Measurements from ENCODE around the gene KCTD4.
"Not testable (repeated sequence)": the region's sequence is repeated elsewhere in the genome, so short reads cannot be mapped to it uniquely, and the experiment has no call there.

The KCTD4 gene

DNA sequence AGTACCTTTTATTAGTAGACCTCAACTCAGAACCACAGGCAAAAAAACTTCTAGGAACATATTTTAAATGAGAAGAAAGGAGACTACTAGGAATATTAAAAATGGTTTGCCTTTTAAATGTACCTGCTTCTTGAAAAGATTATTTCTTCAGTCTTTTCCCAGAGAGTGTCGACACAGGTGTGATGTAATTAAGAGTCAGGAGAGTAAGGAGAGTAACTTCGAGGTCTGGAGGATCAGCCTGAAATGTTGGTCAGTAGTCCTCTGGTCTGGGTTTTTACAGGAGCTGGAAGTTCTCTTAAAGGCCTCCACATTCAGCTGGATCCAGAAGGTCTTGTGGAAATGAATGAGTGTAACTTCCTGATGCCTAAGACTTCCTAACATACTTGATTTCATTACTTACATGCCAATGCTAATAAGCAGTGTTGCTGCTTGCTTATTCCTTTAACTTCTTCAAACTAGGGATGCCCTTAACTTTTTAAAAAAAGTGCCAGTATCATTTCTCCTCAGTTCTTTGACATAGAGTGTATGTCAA lies at the start of gene KCTD4:
Gene KCTD4 (minus strand): TSS at position 345 of the 532 bp plus-strand sequence. CDS start 6,478 bp downstream, outside the sequence.
- no peak for DNase-seq (ENCODE audit: low read depth)

DNA sequence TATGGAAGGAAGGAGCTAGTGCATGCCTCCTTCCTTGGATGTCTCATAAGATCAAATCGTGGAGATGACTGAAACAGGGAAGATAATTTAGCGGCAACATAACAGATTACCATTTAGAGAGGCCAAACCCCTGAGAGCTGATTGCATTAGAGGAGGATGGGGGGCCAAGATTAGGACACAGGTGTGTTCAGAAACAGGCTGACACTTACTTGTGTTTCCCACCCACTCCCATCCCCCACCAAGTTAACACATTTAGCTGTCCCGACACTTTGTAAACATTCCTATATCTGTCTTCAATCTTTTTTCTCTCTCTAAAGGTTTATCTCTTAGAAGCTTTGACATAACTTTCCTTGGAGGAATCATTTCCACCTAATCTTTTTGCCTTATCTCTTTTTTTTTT lies 48.8 kb upstream of the KCTD4 start:
- no peak for DNase-seq (ENCODE audit: low read depth)

DNA sequence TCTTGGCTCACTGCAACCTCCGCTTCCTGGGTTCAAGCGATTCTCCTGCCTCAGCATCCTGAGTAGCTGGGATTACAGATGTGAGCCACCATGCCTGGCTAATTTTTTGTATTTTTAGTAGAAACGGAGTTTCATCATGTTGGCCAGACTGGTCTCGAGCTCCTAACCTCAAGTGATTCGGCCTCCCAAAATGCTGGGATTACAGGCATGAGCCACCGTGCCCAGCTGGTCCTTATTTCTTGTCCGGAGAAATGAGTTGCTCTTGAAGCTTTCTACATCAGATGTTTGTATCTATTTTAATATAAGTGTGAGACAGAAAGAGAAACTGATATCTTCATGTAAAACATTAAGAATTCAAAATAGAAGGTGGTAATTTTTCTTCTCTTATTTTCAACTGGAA lies 43.9 kb upstream of the KCTD4 start:
- not testable (repeated sequence) for DNase-seq (ENCODE audit: low read depth)

DNA sequence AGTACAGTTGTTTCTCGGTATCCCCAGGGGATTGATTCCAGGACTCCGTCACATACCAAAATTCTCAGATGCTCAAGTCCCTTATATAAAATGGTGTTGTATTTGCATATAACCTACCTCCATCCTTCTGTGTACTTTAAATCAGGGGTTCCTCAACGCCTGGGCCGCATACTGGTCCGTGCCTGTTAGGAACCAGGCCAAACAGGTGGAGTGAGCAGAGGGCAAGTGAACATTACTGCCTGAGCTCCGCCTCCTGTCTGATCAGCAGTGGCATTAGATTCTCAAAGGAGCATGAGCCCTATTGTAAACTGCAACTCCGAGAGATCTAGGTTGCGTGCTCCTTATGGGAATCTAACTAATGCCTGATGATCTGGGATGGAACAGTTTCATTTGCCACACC lies 42.2 kb upstream of the KCTD4 start:
- no peak for DNase-seq (ENCODE audit: low read depth)

DNA sequence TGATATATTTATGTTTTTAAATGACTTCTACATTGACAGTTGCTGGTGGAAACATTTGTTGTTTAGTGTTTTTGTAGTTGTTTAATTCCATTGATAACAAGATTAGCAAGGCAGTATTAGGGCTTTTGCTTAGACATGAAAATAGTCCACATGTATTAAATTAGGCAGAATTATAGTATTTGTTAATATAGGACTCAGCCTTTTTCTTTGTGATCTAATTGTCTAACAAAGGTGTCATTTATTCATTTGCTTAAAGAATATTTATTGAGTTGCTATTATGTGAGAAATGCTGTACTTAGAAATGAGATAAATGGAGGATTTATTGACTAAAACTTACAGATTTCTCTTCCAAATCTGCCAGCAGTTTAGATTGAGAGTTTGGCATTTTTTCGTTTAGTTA lies 41.7 kb upstream of the KCTD4 start:
- no peak for DNase-seq (ENCODE audit: low read depth)

DNA sequence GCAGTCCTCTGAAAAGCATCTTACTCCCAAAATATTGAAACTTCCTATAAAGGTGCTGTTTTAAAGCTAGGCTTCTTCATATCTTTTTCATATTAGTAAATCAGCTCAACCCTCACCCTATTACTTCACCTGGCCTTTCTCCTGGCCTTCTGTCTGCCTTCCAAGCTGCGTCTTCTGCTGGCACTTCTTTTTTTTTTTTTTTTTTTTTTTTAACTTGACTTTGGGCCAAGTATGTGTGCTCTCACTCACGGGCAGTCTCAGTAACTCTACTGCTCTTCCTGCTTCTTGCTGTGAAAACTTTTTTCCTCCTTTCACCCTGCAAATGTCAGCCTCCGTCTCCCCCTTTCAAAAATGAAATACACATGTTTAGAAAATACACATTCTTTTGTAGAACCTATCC lies 41.2 kb upstream of the KCTD4 start:
- peak; percentile 45 for DNase-seq (ENCODE audit: low read depth)

DNA sequence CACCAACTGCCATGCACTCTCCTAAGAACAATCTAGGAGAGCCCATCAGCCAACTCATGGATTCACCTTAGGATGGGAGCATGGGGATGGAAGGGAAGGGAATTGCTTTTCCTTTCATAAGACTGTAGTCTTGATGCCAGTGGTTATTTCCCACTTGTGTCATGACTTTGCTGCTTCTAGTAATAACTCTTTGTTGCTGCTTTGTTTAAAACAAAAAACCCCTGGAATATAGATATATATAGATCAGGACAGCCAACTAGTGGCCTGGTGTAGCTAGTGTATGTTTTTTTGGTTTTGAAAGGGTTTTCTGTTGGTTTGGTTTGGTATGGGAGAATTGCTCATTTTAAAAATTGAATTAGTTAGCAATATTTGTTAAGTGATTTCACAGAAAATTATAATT lies 39.3 kb upstream of the KCTD4 start:
- DNase-seq (ENCODE audit: low read depth) = no peak

DNA sequence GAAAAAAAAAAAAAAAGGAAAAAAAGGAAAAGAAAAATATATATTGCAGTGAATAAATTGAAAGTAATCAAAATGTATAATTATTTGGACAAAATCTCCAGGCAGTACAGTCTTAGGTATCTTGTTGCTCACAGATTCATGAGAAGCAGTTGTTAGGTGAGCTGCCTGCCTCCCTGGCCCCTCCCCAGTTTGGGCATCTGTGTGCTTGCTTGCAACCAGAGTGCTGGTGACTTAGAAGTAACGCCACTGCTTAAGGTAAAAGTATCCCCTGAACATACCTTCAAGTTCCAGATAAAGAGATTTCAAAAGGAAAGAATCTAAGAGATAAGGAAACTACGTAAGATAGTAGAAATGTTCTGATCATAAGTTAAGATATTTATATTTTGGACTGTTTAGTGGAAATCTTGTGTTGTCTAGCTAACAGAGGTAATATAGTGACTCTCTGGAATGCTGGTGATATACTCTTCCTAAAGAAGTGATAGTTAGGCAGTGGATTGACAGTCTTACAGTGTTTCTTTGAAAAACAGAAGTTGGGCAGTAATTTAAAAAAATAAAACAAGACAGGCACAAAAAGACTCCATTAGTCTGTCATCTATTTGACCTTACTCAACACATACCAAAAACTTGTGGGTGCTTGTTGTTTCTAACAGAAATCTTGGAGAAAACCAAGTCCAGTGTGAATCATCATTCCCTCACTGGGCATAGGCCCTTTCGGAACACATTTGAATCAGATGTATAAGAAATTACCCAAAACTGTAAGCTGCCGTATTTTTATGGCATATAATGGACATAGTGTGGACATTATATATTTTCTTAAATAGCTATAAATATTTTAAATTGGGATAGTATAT lies 38.3 kb upstream of the KCTD4 start:
- DNase-seq (ENCODE audit: low read depth) = peak; percentile 34

DNA sequence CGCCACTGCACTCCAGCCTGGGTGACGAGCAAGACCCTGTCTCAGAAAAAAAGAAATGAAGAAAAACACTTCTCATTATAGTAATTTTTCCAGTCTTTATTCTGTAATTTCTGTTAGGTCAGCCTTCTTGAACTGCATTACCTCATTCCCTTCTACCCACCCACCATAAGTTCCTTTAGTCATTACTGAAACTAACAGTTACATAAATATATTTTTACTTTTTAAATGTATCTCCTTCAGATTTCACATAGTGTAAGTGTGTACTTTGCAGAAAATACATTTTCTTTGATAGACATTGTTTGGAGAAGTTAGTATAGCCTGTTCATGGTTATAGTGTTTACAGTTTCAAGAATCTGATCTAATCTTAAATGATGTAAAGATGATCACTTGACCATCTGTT lies 31.7 kb upstream of the KCTD4 start:
- no peak for DNase-seq (ENCODE audit: low read depth)

DNA sequence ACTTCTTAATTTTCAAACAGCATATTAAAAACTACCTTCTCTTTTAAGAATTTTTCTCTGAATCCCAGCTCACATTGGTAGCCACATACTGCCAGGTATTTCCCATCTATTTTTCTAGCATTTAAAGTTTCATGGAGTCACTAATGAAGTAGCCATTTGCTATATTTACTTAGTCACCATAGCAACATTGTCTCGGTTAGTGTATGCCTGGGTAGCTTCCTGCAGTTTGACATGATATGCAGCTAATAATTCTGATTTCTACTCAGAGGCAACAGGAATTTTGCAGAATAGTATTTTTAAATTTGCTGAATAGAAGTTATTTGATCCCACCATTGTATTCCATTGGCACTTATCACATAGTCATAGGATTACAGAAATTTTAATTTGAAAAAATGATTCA lies 30.9 kb upstream of the KCTD4 start:
- DNase-seq (ENCODE audit: low read depth) = peak; percentile 39

DNA sequence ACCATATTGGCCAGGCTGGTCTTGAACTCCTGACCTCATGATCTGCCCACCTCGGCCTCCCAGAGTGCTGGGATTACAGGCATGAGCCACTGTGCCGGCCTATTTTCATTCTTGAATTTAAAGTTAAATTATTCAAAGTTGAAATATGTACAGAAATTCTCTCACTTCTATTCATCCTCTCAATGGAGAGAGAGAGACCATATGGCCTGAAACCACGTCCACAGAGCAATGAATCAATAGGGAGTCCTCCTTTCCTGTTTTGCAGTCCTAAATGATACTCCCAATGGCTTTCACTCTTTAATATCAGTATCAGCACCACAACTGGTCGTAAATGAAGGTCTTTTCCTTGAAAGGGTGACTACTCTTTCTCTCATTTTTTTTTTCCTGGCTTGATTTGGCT lies 30.5 kb upstream of the KCTD4 start:
- no peak for DNase-seq (ENCODE audit: low read depth)

DNA sequence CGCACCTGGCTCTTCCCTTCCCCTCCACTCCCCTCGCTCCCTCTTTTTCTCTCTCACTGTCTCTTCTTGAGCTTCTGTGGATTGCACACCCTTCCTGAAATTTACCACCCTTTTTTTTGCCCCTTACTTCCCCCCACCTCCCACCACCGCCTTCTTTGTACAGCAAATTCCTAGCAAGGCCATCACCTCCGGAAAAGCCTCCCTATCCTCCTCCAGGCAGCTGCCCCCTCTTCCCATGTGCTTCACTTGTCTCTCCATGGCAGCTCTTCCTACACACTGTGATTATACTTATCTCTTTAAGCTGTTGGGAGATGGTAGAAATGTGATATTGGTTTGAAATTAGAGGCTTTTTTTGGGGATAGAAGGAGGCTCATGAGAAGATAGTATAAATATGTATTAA lies 28.3 kb upstream of the KCTD4 start:
- DNase-seq (ENCODE audit: low read depth) = no peak

DNA sequence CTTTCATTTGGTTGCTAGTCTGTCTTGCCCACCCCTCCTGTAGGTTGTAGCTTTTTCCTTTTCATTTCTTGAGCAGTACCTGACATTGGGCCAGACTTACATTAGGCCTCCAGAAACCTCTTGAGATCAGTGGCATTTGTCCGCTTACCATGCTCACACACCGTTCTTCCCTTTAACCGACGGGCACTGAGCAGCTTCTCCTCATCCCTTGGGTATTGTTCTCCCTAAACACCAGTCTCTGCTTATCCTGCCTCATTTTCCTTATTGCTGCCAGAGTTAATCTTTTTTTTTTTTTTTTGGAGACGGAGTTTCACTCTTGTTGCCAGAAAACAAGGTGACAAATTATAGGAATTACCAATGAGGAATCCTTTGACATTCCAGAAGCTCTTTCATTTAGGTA lies 27.2 kb upstream of the KCTD4 start:
- no peak for DNase-seq (ENCODE audit: low read depth)

DNA sequence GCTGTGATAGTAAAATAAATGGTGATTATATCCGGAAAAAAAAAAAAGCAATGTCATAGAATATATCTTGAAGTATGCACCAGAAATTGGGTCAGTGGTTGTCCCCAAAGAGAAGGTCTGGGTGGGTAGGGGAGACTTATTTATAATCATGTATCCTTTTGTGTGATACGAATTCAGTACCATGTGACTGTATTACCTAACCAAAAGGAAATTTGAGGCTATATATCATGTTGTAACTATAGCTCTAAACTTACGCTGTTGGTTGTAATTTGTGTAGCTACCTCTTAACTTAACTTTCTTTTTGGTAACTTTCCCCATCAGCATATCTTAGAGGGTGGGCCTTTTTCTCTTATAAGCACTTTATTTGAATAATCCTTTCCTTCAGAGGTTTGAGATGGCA lies 25.2 kb upstream of the KCTD4 start:
- no peak for DNase-seq (ENCODE audit: low read depth)

DNA sequence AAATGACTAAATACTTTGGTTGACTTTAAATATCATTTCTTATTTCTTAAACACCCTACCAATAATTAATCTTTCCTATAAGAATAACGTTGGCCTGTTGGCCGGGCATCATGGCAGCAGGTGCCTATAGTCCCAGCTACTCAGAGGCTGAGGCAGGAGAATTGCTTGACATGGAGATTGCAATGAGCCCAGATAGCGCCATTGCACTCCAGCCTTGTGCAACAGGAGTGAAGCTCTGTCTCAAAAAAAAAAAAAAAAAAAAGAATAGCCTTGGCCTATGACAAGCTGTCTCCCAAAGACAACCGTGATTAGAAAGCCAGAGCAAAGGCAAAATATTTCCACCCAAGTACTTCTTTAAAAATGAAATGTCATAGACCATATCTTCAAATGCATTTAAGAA lies 24.5 kb upstream of the KCTD4 start:
- no peak for DNase-seq (ENCODE audit: low read depth)

DNA sequence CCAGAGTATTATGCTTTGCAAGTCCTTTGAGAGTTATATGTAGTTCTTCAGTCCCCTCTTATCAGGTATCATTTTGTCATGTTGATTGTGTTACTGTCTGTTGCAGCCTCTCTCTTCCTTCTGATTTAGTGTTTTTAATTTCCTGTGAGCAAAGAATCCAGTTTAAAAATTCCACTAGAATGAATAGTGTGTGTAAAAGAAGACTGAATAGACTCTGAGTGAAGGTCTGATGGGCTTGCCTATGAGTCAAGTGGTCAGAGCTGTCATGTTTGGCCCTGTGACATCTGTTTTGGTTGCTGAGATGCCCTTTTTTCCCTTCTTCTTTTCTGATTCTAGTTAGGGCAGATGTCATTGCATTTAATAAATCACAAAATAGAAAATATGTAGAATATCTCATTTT lies 23.3 kb upstream of the KCTD4 start:
- DNase-seq (ENCODE audit: low read depth) = no peak

DNA sequence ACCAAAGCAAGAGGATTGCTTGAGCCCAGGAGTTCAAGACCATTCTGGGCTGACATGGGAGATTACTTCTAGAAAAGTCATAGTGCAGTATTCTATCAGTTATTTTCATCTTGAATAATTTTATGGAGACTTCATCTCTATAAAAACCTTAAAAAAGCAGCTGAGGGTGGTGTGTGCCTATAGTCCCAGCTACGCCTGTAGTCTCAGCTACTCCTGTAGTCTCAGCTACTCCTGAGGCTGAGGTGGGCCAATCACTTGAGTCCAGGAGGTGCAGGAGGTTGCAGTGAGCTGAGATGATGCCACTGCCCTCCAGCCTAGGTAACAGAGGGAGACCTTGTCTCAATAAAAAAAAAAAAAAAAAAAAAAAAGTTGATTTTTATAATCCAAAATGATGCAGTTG lies 22.1 kb upstream of the KCTD4 start:
- DNase-seq (ENCODE audit: low read depth) = no peak

DNA sequence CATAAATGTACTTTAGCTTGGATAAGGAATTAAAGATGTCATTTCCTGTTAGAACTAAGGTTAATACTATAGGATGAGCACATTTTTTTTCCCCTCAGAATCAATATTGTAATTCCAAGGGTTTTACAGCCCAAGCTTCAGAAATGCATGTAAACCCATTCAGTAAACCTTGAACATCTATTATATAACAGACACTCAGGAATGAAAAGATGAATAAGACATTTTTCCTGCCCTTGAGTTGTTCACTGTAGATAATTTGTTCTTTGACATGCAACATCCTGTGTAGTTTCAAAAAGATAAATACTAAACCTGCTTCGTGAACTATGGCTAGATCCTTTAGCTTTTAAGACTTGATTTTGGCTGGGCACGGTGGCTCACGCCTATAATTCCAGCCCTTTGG lies 21.7 kb upstream of the KCTD4 start:
- DNase-seq (ENCODE audit: low read depth) = no peak

DNA sequence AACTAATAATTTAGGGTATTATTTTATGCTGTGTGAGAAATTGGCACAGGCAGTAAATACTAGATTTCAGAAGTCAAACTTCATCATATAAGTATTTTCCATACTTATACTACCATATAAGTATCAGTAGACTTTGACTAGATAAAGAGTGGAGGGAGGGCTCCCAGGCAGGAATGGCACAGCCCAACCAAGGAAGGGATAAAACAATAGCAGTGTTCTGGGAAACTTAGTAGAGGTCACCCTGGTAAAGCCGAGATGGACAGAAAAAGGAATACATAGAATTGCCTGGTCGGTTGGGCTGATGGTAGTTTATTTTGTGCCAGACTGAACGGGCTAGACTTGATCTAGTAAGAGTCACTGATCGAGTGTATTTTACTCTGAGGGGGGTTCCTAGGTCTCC lies 19.6 kb upstream of the KCTD4 start:
- DNase-seq (ENCODE audit: low read depth) = no peak

DNA sequence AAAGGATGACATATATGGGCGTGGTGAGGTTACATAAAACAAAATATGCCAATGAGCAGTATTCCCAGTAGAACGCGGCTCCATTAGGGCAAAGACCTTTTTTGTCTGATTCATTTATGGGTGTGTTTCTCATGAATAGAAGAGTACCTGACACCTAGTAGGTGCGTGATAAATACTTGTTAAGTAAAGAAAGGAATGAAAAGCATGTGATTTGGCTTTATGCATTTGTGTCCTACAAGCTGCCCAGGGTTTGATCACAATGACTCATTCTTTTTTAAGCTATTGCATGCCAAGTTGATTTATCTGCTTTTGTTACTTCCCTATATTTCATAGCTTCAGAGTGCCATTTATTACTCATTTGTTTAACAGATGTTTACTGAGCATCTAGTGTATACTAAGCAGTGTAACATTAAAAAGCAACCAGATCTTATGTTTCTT lies 19.1 kb upstream of the KCTD4 start:
- peak; percentile 33 for DNase-seq (ENCODE audit: low read depth)

DNA sequence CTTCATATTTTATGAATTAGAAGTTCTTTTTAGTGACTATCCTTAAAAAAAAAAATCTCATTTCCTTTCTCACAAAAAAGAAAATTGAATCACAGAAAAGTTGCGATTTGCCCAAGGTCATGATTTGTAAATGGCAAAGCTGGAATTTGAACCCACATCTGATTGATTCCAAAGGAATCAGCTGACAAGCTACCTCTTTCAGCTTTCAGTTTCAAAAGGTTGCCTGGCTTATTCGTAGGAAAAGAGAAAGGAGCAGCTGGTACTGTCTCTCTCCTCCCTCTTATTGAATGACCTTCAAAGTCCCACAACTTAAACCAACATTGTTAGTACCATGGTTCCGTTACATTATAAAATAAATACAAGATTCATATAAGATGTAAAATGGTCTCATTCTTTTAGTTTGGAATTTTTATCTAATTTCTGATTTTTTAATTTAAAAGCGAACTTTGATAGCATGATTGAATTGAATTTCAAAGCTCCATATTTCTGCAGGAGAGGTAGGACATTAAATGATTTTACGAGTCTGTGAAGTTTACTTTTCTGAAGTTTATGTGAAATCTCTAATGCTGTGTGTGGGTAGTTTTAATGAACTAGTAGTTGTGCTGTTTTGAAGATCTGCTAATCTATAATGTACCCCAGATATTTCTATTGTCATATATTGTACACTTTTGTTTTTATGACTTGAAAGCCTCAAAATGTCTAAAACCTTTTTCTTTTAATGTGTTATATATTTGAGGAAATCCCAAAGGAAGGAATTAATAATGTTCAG lies 18.5 kb upstream of the KCTD4 start:
- DNase-seq (ENCODE audit: low read depth) = no peak

DNA sequence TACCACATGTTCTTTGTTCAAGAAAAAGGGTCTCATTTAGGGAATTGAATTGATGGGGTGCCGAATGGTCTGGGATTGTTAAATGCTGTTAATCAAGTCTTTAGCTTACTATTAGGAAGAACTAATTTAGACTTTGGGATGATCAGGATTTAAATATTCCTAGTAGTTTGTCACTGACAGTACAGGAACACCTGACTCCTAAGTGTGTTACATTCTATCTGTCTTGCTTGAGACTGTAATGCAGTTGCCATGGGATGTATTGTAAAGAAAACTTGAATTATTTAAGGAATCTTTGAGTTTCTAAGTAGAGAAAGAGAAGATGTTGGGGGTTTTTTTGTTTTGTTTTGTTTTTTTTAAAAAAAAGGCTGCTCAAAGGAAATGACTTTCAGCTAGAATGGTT lies 17.8 kb upstream of the KCTD4 start:
- DNase-seq (ENCODE audit: low read depth) = no peak

DNA sequence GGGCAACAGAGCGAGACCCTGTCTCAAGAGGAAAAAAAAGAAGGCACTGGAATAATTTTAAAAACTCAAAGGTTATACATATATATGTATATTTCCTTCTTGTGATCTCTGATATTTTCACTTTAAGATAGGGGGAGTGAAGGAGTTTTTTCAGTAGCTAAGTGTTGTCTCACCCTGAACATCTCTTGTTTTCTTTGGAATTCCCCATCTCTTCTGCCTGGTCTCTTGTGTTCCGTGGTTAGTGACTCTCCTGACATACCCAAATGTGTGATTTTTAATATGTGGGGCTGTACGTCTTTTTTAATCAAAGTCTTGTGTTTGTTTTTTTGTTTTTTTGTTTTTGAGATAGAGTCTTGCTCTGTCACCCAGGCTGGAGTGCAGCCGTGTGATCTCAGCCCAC lies 15.3 kb upstream of the KCTD4 start:
- DNase-seq (ENCODE audit: low read depth) = no peak
